ENCODE results near the gene CARMIL1. TPM values are rescaled to one million over a fixed set of nuclear protein-coding genes. Genes with fewer than 3 reads are reported as not detected.

The CARMIL1 gene
- total RNA-seq, 1 experiment from 2014 or later = 23.6 TPM

DNA sequence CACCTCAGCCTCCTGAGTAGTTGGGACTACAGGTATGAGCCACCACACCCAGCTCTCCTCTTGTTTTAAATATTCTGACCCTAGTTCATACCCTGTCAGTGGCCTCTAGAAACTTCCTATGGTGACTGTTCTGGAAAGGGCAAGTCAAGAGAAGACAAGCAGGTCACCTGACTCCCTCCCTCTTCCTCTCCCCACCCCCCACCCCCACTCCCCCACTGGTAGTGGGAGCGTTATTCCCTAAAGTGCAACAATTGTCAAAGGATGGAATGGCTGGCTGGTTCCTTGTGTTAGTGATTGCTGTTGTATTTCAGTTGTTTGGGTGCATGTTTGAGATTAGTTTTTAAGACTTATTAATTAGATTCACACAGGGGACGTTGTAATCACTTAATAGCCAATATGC, 136.1 kb downstream of the CARMIL1 start:
- Mint-ChIP-seq H3K27me3 (ENCODE audit: low read depth) (no peaks in the 10 kb centered on the region), H3K36me3 (ENCODE audit: insufficient read depth in 1 of 3, low read depth in 3 of 3) (peaks cover 9 to 16% (median 11%) of the 10 kb centered on the region in 3 experiments), H3K4me3 (peak overlapping the region in 1 of 2 experiments; percentile 2; a peak in 1 of 5 replicates), H3K27ac (peak overlapping the region in 2 of 3 experiments; percentile 41 to 60; a peak in 3 of 7 replicates), H3K4me1 (peaks cover 62 to 68% of the 10 kb centered on the region in 2 experiments), H3K9me3 (peaks cover 9 to 14% of the 10 kb centered on the region in 2 experiments)
- H2BK12ac ChIP-seq (ENCODE audit: insufficient read length, low read depth, low read length) = no peak overlapping the region
- no peak overlapping the region for H2BK5ac ChIP-seq (ENCODE audit: insufficient read length, low read length)
- no peak overlapping the region for H4K8ac ChIP-seq (replicated peaks; ENCODE audit: insufficient read length, low read depth, low read length)
- TF ChIP-seq, protein P1, sequence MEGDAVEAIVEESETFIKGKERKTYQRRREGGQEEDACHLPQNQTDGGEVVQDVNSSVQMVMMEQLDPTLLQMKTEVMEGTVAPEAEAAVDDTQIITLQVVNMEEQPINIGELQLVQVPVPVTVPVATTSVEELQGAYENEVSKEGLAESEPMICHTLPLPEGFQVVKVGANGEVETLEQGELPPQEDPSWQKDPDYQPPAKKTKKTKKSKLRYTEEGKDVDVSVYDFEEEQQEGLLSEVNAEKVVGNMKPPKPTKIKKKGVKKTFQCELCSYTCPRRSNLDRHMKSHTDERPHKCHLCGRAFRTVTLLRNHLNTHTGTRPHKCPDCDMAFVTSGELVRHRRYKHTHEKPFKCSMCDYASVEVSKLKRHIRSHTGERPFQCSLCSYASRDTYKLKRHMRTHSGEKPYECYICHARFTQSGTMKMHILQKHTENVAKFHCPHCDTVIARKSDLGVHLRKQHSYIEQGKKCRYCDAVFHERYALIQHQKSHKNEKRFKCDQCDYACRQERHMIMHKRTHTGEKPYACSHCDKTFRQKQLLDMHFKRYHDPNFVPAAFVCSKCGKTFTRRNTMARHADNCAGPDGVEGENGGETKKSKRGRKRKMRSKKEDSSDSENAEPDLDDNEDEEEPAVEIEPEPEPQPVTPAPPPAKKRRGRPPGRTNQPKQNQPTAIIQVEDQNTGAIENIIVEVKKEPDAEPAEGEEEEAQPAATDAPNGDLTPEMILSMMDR (conservative IDR thresholded peaks at IDR 0.05) = no peak
- H2AK5ac ChIP-seq (ENCODE audit: insufficient read length, low read length) = no peak overlapping the region
- no peak overlapping the region for H2BK15ac ChIP-seq (ENCODE audit: low read depth, low read length)
- WGBS (ENCODE audit: extremely low coverage, insufficient read length, low lambda C conversion rate) = no CpG with 5 or more reads among the region's 2 CpGs
- H3K9me3 ChIP-seq (ENCODE audit: control insufficient read depth, low read depth, low read length) = peaks cover 5% of the 10 kb centered on the region
- H3K79me1 ChIP-seq (ENCODE audit: insufficient read depth, low read depth, low read length, poor library complexity, severe bottlenecking) = peaks cover 3% of the 10 kb centered on the region
- no peak overlapping the region for H4K91ac ChIP-seq (ENCODE audit: insufficient read length, low read depth, low read length)
- no peak overlapping the region for H2BK20ac ChIP-seq (ENCODE audit: low read depth, low read length, poor library complexity, severe bottlenecking)
- H3K23ac ChIP-seq (ENCODE audit: insufficient read length, low read depth, low read length) = no peak overlapping the region
- no peak overlapping the region for H2AFZ ChIP-seq (ENCODE audit: low read length)
- H3K23me2 ChIP-seq (ENCODE audit: insufficient read length, low read depth, low read length, poor library complexity, severe bottlenecking) = no peaks in the 10 kb centered on the region
- H3K4me1 ChIP-seq (ENCODE audit: insufficient read depth, low read length) = peaks cover 9% of the 10 kb centered on the region
- no peak overlapping the region for H3K4me2 ChIP-seq (ENCODE audit: insufficient read depth, insufficient read length, low read length)
- no peak overlapping the region for H2BK120ac ChIP-seq (ENCODE audit: low read depth, low read length, poor library complexity, severe bottlenecking)
- no peak overlapping the region for H3K56ac ChIP-seq (ENCODE audit: insufficient read length, low read depth, low read length)
- H3K27me3 ChIP-seq (ENCODE audit: insufficient read depth, low read length) = no peaks in the 10 kb centered on the region
- no peak overlapping the region for H3T11ph ChIP-seq (ENCODE audit: low read length)
- no peak overlapping the region for H3K14ac ChIP-seq (ENCODE audit: insufficient read depth, low read length)
- no peak overlapping the region for H3K4ac ChIP-seq (ENCODE audit: low read depth, low read length)
- DNase-seq = no peak
- H3K79me2 ChIP-seq (ENCODE audit: insufficient read depth, low read length) = peaks cover 2% of the 10 kb centered on the region; the same call in 1 of the 2 replicates
- H4K20me1 ChIP-seq (ENCODE audit: control insufficient read depth, insufficient read depth, insufficient read length) = peaks cover 2% of the 10 kb centered on the region
- H3K27ac ChIP-seq (ENCODE audit: insufficient read length, low read depth, low read length) = no peak overlapping the region
- no peak overlapping the region for H3K18ac ChIP-seq (ENCODE audit: insufficient read length, low read depth, low read length)
- H4K5ac ChIP-seq (ENCODE audit: insufficient read length, low read depth, low read length) = no peak overlapping the region
- no peak overlapping the region for H3K9ac ChIP-seq (ENCODE audit: extremely low read depth, insufficient read length, low read length)

Measured in H9 (cell line).